K562 (cell line): ENCODE measurements around the gene WASF3.

ENCODE experiments used
- MXI1 ChIP-seq: IDR thresholded peaks from 2 replicates; pipeline ENCODE4 v1.6.1; 2011; ENCODE audit warnings: low read depth, mild to moderate bottlenecking, improper control_type of control experiment, low read length
- RHOXF2B ChIP-seq: fragments of 250-450 bp; sonication (Bioruptor Pico); conservative IDR thresholded peaks from 2 replicates; pipeline ENCODE4 v1.5.1; 2021
- TBL1XR1 ChIP-seq, 2 experiments: IDR thresholded peaks; 2 replicates each; pipeline ENCODE4 v1.6.1; 2012; ENCODE audit warnings: improper control_type of control experiment in 2 of 2, low read length in 2 of 2, mild to moderate bottlenecking in 1 of 2

DNA sequence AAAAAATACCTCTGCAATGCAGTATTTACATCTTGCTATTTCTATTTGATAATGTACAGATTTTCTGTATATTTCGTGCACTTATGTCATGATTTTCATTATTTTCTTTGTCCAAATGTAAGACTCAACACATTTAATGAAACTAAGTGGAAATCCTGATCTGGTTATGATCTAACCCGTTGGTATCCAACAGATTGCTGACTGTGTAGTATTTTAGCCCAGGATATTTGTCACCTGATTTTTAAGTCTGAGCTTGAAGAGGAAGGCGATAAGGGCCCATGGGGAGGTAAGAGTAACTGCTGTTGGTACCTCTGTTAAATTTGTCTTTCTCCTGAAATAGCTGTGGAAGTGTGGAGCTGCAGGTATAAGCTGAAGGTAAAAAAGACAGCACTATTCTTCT, 45.3 kb downstream of the WASF3 start:
- TF ChIP-seq MXI1 (no peak), TBL1XR1 (IDR thresholded peaks at IDR 0.05; ENCODE audit: low read length in 2 of 2) (no peak), RHOXF2B (CRISPR knock-in tag) (no peak)
